Esophagus muscularis mucosa (tissue), 4 donors: ENCODE measurements around the gene SMG6. TPM values are rescaled to one million over a fixed set of nuclear protein-coding genes. Genes with fewer than 3 reads are reported as not detected.

Source experiments
- DNase-seq: peaks from one replicate; pipeline ENCODE4 v3.0.0-alpha.2; 2017; ENCODE audit errors: extremely low spot score
- H3K27ac ChIP-seq, 4 donors: fragments of 200-600 bp; sonication (generic); replicated peaks in 1 of 4; 1 replicate in 3 of 4; 2 replicates in 1 of 4; pipeline ENCODE4 v1.5.1; 2016 to 2019; ENCODE audit warnings: mild to moderate bottlenecking in 1 of 4
- H3K27me3 ChIP-seq, 4 donors: fragments of 200-600 bp; sonication (generic); one replicate each; pipeline versions ENCODE4 v1.5.1 to v1.6.0; 2016 to 2019
- H3K36me3 ChIP-seq, 4 donors: fragments of 200-600 bp; sonication (generic); one replicate each; pipeline ENCODE4 v1.5.1; 2016 to 2019
- H3K4me1 ChIP-seq, 4 donors: fragments of 200-600 bp; sonication (generic); one replicate each; pipeline ENCODE4 v1.5.1; 2016 to 2019
- H3K4me3 ChIP-seq, 4 donors: fragments of 200-600 bp; sonication (generic); 1 replicate in 2 of 4; 2 replicates in 2 of 4; pipeline ENCODE4 v1.5.1; 2016 to 2019; ENCODE audit warnings: mild to moderate bottlenecking in 4 of 4, moderate library complexity in 1 of 4
- H3K9me3 ChIP-seq, 4 donors: fragments of 200-600 bp; sonication (generic); 1 replicate in 3 of 4; 2 replicates in 1 of 4; pipeline ENCODE4 v1.5.1; 2016 to 2019
- EP300 ChIP-seq: sonication (generic); formaldehyde crosslinking; IDR thresholded peaks from one replicate; pipeline ENCODE4 v1.6.1; 2017; ENCODE audit warnings: antibody characterized with exemption
- POLR2A ChIP-seq: fragments of 450-650 bp; IDR thresholded peaks from one replicate; pipeline ENCODE4 v1.6.1; 2017; ENCODE audit warnings: antibody characterized with exemption, moderate library complexity, mild to moderate bottlenecking, low read depth
- POLR2AphosphoS5 ChIP-seq, 2 donors: sonication (generic); formaldehyde crosslinking; IDR thresholded peaks; one replicate each; pipeline ENCODE4 v1.6.1; 2017; ENCODE audit warnings: antibody characterized with exemption in 2 of 2
- WGBS: methylation state at CpG from one replicate; pipeline ENCODE4 v1.1.5; 2018; 5-methylcytosine and 5-hydroxymethylcytosine counted together
- intact Hi-C: fragments of 100-400 bp; cut with DNase I; formaldehyde crosslinking; loops from one replicate; pipeline ENCODE4 v1.15.1; 2023
- total RNA-seq, 4 donors: library from RNA; depleted of rRNA; stranded (reverse); fragments of >200 nt; gene quantifications; one replicate each; pipeline versions ENCODE4 v1.1.0 to v1.2.1, GENCODE V29; 2016
- TF ChIP-seq, protein P1 (sequence below), 3 experiments: fragments of 200-600 bp in 2 of 3; fragments of 450-650 bp in 1 of 3; sonication (generic) in 2 of 3; IDR thresholded peaks; one replicate each; pipeline ENCODE4 v1.5.1; 2017 to 2019; ENCODE audit warnings: antibody characterized with exemption in 3 of 3, mild to moderate bottlenecking in 2 of 3, moderate library complexity in 1 of 3

The SMG6 gene
- total RNA-seq, 4 donors from 2014 or later, result 38.2 to 67.7 (median 47.7) TPM

DNA sequence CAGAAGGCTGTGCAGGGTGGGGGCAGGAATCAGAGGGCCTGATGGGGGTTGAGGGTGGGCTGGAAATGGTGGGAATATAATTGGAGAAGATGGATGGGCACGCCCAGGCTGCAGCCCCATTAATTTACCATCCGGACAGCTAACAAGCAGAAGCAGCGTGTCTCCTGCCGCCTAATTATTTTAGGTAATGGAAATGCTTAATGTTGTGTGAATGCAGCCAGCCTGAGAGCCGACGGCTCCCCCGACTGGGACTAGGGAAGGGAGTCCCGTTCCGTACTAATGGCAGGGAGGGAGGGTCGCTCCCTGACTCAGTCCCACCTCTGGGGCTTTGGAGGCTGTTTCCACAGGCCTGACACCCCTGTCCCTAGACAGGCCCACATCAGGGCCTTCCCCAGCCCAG, 266.4 kb downstream of the SMG6 start:
- Histone ChIP-seq H3K4me3 (no peak overlapping the region), H3K9me3 (no peaks in the 10 kb centered on the region), H3K36me3 (peaks cover 21 to 72% (median 54%) of the 10 kb centered on the region in 4 donors), H3K4me1 (peaks cover 7 to 25% (median 19%) of the 10 kb centered on the region in 4 donors), H3K27me3 (no peaks in the 10 kb centered on the region), H3K27ac (no peak overlapping the region)
- TF ChIP-seq POLR2AphosphoS5 (IDR thresholded peaks at IDR 0.05), result no peak
- no peak for TF ChIP-seq EP300
- TF ChIP-seq POLR2A, result no peak
- TF ChIP-seq, protein P1, sequence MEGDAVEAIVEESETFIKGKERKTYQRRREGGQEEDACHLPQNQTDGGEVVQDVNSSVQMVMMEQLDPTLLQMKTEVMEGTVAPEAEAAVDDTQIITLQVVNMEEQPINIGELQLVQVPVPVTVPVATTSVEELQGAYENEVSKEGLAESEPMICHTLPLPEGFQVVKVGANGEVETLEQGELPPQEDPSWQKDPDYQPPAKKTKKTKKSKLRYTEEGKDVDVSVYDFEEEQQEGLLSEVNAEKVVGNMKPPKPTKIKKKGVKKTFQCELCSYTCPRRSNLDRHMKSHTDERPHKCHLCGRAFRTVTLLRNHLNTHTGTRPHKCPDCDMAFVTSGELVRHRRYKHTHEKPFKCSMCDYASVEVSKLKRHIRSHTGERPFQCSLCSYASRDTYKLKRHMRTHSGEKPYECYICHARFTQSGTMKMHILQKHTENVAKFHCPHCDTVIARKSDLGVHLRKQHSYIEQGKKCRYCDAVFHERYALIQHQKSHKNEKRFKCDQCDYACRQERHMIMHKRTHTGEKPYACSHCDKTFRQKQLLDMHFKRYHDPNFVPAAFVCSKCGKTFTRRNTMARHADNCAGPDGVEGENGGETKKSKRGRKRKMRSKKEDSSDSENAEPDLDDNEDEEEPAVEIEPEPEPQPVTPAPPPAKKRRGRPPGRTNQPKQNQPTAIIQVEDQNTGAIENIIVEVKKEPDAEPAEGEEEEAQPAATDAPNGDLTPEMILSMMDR (IDR thresholded peaks at IDR 0.05), result no peak
- 79% methylated on average over 8 of the region's 10 CpGs for WGBS
- intact Hi-C loops, result loop anchor here (10.0 kb wide), 1 partner anchor 652 kb away; no protein-coding TSS in a partner anchor
- DNase-seq, result no peak

DNA sequence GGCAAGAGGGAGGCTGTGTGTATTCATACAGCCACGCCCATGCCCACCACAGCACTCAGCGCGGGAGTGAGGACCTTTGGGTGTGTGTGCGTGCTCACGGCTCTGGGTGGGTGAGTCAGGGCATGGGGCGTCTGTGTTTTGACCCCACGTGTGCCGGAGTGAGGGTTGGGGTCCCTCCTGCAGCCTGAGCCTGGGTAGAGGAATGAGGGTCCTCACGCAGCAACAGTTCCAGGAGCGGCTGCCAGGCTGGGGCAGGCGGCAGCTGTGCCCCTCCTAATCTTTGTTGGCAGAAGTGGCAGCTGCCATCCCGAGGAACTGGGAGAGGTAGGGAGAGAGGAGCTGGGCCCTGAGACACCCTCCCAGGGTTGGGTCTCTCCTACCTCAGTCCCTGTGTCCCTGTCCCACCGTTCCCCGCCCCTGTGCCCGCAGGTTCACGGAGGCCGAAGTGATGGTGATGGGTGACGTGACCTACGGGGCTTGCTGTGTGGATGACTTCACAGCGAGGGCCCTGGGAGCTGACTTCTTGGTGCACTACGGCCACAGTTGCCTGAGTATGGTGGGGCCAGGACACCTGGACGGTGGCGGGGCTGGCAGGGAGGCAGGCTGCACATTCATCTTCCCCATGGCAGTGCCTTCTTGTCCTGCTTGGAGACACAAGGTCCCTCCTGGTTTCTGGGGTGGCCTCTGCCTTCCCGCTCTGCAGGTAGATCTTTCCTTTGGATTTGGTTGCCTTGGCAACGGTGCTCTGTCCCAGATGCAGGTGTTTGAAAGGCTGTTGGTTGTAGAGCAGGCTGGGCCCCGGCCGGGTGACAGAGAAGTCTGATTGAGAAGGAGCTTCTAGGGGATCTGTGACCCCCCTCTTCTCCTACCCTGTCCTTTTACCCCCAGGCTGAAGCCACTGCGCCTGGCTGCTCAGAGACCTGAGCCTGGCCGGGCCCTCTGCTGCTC, 267.8 kb downstream of the SMG6 start:
- H3K36me3 ChIP-seq, result peaks cover 21 to 72% (median 54%) of the 10 kb centered on the region in 4 donors

DNA sequence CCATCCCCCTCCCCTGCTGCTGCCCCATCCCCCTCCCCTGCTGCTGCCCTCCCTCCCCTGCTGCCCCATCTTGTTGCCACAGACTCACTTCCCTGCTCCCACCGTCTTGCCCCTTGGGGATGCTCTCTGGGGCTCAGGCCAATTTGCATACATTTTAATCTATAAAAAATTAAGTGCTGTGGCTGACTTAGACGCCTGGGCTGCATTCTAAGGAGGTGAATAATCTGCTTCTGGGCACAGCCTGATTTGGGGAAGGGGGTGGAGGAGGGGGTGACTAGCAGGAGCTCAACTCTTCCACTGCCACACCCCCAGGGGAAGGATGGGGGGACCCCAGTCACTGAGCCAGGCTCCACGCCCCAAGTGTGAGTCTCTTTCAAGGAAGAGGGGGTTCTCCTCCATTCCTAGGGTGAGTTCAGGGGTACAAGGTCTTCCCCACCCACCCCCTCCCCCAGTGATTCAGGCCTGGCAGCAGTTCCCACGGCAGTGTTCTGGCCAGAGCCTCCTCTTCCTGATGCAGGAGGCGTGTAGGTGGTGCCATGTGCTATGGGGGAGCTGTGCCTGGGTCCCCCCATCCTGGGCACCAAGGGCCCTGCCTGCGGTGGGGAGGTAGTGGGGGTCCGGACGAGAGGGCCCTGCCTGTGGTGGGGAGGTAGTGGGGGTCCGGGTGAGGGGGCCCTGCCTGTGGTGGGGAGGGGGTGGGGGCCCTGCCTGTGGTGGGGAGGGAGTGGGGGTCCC, 268.6 kb downstream of the SMG6 start:
- Histone ChIP-seq H3K27me3 (no peaks in the 10 kb centered on the region), H3K4me1 (peaks cover 14 to 35% (median 27%) of the 10 kb centered on the region in 4 donors), H3K36me3 (peaks cover 21 to 65% (median 49%) of the 10 kb centered on the region in 4 donors), H3K4me3 (no peak overlapping the region), H3K27ac (no peak overlapping the region), H3K9me3 (no peaks in the 10 kb centered on the region)
- intact Hi-C loops, result loop anchor here (10.0 kb wide), 1 partner anchor 650 kb away; no protein-coding TSS in a partner anchor
- no peak for DNase-seq
- 25% methylated on average over 2 of the region's 9 CpGs for WGBS
- no peak for TF ChIP-seq EP300
- TF ChIP-seq POLR2AphosphoS5 (IDR thresholded peaks at IDR 0.05), result no peak
- TF ChIP-seq, protein P1 (IDR thresholded peaks at IDR 0.05), result no peak
- TF ChIP-seq POLR2A, result no peak

More for the DNA sequence above, 267.8 kb downstream of the SMG6 start:
- no peaks in the 10 kb centered on the region for H3K27me3 ChIP-seq
- intact Hi-C loops, result loop anchor here (10.0 kb wide), 1 partner anchor 651 kb away; no protein-coding TSS in a partner anchor
- 86% methylated on average over 27 of the region's 29 CpGs for WGBS
- DNase-seq, result no peak
- H3K4me1 ChIP-seq, result peaks cover 11 to 30% (median 24%) of the 10 kb centered on the region in 4 donors
- no peak overlapping the region for H3K27ac ChIP-seq
- no peak overlapping the region for H3K4me3 ChIP-seq
- H3K9me3 ChIP-seq, result no peaks in the 10 kb centered on the region
- TF ChIP-seq, protein P1 (IDR thresholded peaks at IDR 0.05), result no peak
- TF ChIP-seq POLR2A (no peak), EP300 (no peak), POLR2AphosphoS5 (IDR thresholded peaks at IDR 0.05) (no peak)

DNA sequence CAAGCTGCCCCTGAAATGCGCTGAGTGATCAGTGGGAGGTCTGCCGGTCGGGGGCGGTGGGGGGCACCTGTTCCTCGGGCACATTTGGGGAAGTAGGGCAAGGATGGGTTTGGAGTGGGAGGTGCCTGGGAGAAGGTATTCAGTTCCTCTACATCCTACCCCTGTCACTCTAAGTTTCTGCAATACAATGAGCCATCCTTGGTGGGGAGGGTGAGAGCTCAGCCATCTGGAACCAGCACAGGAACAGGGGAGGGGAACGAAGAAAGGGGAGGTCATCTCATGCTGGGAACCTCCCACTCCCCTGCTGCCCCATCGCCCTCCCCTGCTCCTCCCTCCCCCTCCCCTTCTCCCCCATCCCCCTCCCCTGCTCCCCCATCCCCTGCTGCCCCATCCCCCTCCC, 269.4 kb downstream of the SMG6 start:
- WGBS, result 79% methylated on average over 7 of the region's 7 CpGs
- no peak for TF ChIP-seq POLR2AphosphoS5 (IDR thresholded peaks at IDR 0.05)
- TF ChIP-seq, protein P1 (IDR thresholded peaks at IDR 0.05), result no peak
- no peak for TF ChIP-seq EP300
- TF ChIP-seq POLR2A, result no peak
- Histone ChIP-seq H3K9me3 (no peaks in the 10 kb centered on the region), H3K4me3 (no peak overlapping the region), H3K36me3 (peaks cover 21 to 58% (median 44%) of the 10 kb centered on the region in 4 donors), H3K27ac (no peak overlapping the region), H3K4me1 (peaks cover 19 to 40% (median 33%) of the 10 kb centered on the region in 4 donors), H3K27me3 (peaks cover 0 to 4% (median 0%) of the 10 kb centered on the region in 4 donors)
- no peak for DNase-seq
- intact Hi-C loops, result loop anchor here (10.0 kb wide), 1 partner anchor 649 kb away; no protein-coding TSS in a partner anchor
